ENCODE results near the gene BCKDHA. TPM values are rescaled to one million over a fixed set of nuclear protein-coding genes. Genes with fewer than 3 reads are reported as not detected.

Gene BCKDHA
- total RNA-seq, result 10 to 100 TPM; 17.8 to 46.4 (median 35.4) TPM

DNA sequence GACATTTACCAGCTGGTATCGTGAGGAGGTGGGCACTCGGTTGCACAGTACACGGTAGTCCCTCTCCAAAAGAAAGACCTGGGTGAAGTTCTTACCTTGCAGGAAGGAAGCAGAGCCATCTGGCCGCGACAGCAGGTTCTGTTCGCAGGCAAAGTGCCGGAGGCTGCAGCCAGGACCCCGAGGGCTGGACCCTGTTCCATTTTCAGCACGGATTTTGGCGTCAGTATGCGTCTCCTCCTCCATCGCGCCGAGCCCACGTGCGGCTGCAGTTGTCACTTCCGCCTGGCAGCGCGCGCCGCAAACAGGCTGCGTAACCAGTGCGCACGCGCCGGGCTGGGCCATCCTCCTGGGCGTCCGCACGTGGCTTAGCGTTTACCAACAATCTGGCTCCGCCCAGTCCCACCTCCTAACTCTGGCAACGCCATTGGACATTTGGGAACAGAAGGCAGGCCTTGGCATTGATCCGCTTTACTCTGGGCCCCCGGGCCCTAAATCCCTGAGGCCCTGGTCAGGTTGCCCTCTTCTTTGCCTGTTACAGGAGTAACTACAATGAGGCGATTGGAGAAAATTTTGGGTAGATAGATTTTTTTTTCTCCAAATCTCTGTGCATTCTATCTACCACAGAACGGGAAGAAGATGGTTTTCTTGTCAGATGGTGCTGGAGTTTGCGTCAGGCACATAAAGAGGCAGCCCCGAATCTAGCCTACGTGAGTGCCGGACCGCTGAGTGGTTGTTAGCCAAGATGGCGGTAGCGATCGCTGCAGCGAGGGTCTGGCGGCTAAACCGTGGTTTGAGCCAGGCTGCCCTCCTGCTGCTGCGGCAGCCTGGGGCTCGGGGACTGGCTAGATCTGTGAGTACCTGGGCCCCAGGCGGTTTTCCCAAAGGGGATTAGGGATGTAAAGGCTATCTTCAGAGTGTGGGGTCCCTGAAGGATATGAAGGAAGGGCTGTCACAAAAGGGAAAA lies at the start of gene BCKDHA, which contains the start of gene EXOSC5:
TSS of gene BCKDHA (plus strand) at position 733 of the 964 bp plus-strand sequence. CDS start at position 743, 10 bp downstream.
TSS of gene EXOSC5 (minus strand) at position 274 of the 964 bp plus-strand sequence. CDS start at position 243, 31 bp downstream.
- WGBS, 10 experiments, result 0 to 5% (median 0%) methylated on average over 1 to 34 of the region's 50 CpGs; no CpG with 5 or more reads in 1 of the 10 experiments
- in situ Hi-C loops (cut with MboI; ENCODE audit: low pct_unique_long_range_greater_than_20kb in 2 of 9, low sequenced_read_pairs in 9 of 9, unreplicated experiment in 9 of 9), result no loop called here
- H3K4me1 ChIP-seq (replicated peaks in 1 of 2), result peaks cover 11 to 13% of the 10 kb centered on the region in 2 donors
- peak within 1 kb of the TSS; percentile 99 to 100 for H3K27ac ChIP-seq
- peak within 1 kb of the TSS; percentile 66 to 99 (median 87) for H3K4me3 ChIP-seq
- ATAC-seq (replicated peaks in 6 of 8), result peak; percentile 92 to 99 (median 99)

DNA sequence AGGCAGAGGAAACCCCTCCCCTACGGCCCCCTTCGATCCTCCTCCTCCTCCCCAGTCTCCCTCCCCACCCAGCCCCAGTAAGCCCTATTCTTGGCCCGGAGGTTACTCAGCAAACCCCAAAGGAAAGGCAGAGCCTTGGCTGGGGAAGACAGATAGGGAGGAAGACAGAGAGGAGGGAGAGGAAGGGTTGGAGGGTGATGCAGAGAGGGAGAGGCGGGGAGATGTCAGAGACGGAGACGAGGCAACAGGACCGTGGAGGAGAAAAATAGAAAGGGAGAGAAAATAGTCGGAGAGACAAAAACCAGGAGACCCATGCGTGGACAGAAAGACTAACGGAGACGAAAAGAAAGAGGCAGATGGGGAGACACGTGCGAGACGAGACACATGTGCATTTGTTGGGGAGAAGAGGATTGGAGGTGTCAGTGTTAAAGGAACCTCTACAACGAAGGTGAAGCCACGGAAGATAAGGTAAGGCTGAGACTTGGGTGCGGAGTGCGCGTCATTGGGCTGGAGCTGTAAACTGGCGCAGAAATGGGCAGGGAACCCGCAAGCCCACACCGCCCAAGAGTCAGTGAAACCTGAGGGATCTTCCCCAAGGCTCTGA lies 46.8 kb upstream of the BCKDHA start:
- in situ Hi-C loops (cut with MboI; ENCODE audit: low pct_unique_long_range_greater_than_20kb in 2 of 9, low sequenced_read_pairs in 9 of 9, unreplicated experiment in 9 of 9), result no loop called here
- no peak for ATAC-seq (replicated peaks in 6 of 8)
- peak overlapping the region; percentile 18 to 43 (median 40) for H3K4me3 ChIP-seq
- H3K4me1 ChIP-seq (replicated peaks in 1 of 2), result peaks cover 13 to 14% of the 10 kb centered on the region in 2 donors
- 0 to 40% (median 10%) methylated on average over 2 to 14 of the region's 22 CpGs; no CpG with 5 or more reads in 1 of the 10 experiments for WGBS, 10 experiments
- H3K27ac ChIP-seq, result no peak overlapping the region

DNA sequence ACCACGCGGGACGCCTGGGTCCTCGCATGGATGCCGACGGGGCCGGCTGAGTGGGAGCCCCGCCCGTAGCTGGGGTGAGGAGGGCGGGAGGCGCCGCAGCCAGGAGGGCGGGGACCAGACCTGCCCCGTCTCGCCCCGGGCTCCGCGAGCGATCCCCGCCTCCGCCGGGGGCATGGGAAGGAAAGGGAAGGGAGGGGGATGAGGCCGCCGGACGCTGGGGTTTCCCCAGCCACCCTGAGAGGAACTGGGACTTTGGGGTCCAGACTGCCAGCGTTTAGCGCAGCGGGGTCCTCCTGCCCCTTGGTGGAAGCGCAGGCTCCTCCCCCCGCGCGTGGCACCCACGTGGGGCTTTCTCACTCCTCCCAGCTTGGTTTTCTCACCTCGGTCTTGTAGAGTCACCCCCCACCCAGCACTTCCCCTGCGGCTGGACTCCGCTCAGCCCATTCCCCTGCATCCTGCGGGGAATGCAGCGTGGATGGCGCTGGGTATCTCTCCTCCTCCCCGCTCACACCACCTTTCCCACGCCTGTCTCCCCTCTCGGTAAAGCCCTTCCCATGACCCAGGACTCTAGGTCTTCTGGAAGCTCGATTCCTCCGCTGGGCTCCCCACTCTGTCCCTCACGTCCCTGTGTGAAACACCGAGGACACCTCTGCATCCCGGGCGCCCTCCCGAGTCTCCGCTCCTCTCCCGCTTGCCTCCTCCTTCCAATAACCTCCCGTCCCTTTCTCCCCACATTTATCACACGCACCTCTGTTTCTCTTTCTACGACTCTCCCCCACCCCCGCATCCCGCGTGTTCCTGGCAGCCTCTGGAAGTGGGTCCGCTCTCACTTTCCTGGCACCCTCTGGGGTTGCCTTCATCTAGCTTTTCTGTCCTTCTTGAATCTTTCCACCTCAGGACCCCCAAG lies 46.0 kb upstream of the BCKDHA start:
- WGBS, 10 experiments, result 0 to 1% (median 0%) methylated on average over 1 to 15 of the region's 58 CpGs; no CpG with 5 or more reads in 6 of the 10 experiments
- Histone ChIP-seq H3K27ac (no peak overlapping the region), H3K4me3 (peak overlapping the region; percentile 18 to 43 (median 40)), H3K4me1 (replicated peaks in 1 of 2) (peaks cover 13 to 14% of the 10 kb centered on the region in 2 donors)
- ATAC-seq (replicated peaks in 6 of 8), result peak; percentile 23 to 53 (median 34)
- in situ Hi-C loops (cut with MboI; ENCODE audit: low pct_unique_long_range_greater_than_20kb in 2 of 9, low sequenced_read_pairs in 9 of 9, unreplicated experiment in 9 of 9), result no loop called here

DNA sequence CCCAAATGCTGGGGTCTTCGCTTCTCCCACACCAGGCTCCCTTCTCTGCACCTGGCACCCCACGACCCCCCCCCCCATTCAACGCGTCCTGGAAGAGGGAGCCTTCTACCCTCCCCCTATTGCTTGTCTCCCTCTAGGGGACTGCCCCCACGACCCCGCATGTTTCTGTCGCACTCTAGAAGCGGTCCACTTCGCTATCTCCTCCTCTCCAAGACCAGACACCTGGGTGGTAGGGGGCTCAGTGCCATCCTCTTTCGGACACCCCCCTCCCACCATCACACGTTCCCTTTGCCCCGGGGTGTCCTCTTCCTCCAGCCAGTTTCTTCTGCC lies 45.4 kb upstream of the BCKDHA start:
- in situ Hi-C loops (cut with MboI; ENCODE audit: low pct_unique_long_range_greater_than_20kb in 2 of 9, low sequenced_read_pairs in 9 of 9, unreplicated experiment in 9 of 9), result no loop called here
- H3K4me3 ChIP-seq, result peak overlapping the region; percentile 11 to 43 (median 40)
- no CpG with 5 or more reads among the region's 12 CpGs for WGBS, 10 experiments
- peak in 1 of 8 experiments; percentile 0 for ATAC-seq (replicated peaks in 6 of 8)
- peaks cover 13 to 14% of the 10 kb centered on the region in 2 donors for H3K4me1 ChIP-seq (replicated peaks in 1 of 2)
- H3K27ac ChIP-seq, result no peak overlapping the region

DNA sequence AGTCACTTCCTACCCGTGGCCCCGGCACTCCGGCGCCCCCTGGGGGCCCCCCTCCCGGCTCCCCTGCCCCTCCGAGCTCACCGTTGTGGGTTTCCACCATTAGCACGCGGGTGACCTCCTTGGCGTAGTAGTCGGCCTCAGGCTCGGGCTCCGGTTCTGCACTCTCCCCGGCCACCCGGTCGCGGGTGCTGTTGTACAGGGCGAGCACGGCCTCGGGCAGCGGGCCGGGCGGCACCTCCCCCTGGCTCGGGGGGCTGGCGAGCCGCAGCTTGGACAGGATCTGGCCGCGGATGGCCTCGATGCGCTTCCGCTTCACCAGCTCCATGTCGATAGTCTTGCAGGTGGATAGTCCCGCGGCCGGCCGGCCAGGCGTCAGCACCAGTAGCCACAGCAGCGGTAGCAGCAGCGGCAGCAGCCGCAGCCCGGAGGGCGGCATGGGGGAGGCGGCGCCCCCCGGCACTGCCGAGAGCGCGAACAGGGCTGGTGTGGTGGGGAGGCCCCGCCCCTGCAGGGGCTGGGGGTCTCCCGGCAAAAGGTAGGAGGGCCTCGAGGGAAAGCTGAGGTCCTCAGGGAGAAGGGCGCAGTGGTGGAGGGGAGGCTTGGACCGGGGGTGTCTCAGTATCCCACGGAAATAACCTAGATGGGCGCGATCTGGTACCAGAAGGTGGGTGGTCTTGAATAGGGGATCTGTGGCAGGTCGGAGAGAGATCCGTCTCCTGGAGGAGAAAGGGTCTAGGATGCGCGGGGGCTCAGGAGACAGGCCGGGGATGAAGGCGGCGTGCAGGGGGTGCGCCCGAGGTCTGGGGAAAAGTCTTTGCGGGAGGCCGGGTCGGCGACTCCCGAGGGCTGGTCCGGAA lies 44.8 kb upstream of the BCKDHA start:
- peak; percentile 5 to 37 (median 28) for ATAC-seq (replicated peaks in 6 of 8)
- Histone ChIP-seq H3K4me3 (peak overlapping the region; percentile 34 to 43 (median 40)), H3K4me1 (replicated peaks in 1 of 2) (peaks cover 13 to 14% of the 10 kb centered on the region in 2 donors), H3K27ac (no peak overlapping the region)
- in situ Hi-C loops (cut with MboI; ENCODE audit: low pct_unique_long_range_greater_than_20kb in 2 of 9, low sequenced_read_pairs in 9 of 9, unreplicated experiment in 9 of 9), result no loop called here
- 0% methylated on average over 5 of the region's 71 CpGs; no CpG with 5 or more reads in 9 of the 10 experiments for WGBS, 10 experiments

DNA sequence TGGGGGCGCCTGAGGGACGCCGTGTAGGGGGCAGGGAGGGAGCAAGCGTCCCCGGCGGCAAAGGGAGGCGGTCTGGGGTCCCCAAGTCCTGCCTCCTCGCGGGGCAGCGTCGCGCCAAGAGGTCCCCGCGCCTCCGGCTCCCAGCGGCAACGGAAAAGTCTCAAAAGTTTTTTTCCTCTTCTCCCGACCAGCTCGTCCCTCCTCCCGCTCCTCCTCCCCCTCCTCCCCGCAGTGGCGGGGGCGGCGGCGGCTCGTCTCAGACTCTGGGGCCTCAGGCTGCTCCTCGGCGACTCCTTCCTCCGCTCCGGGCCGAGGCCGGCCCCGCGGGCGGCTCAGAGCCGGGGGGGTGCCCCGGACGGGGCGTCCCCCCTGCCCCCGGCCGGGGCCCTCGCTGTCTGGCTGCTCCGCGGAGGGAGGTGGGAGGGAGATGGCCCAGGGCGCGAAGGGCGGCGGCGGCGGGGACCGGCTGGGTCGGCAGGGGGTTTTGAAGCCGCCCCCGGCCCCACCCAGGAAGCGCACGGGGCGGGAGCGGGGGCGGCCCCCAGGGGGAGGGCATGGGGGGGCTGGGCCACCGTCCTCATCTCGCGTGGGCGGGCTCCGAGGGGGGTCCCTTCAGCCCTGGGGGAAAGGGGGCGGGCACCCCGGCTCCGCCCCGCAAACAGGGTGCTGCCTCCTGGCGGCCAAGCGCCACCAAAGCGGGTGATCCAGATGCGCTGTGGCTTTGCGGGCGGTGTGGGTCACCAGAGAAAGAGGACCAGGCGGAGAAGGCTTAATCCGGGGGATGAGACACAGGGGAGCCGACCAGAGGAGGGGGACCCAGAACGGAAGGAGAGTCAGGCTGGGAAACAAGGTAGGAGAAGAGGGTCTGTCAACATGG lies 43.9 kb upstream of the BCKDHA start, which contains the start of gene TGFB1:
TSS of gene TGFB1 (minus strand) at position 457 of the 877 bp plus-strand sequence. CDS start 878 bp downstream, outside the sequence.
- 0% methylated on average over 1 to 9 of the region's 78 CpGs; no CpG with 5 or more reads in 8 of the 10 experiments for WGBS, 10 experiments
- peak; percentile 41 to 75 (median 68) for ATAC-seq (replicated peaks in 6 of 8)
- Histone ChIP-seq H3K4me1 (replicated peaks in 1 of 2) (peaks cover 13 to 14% of the 10 kb centered on the region in 2 donors), H3K4me3 (peak within 1 kb of the TSS; percentile 34 to 43 (median 40)), H3K27ac (no peak within 1 kb of the TSS)
- in situ Hi-C loops (cut with MboI; ENCODE audit: low pct_unique_long_range_greater_than_20kb in 2 of 9, low sequenced_read_pairs in 9 of 9, unreplicated experiment in 9 of 9), result no loop called here

DNA sequence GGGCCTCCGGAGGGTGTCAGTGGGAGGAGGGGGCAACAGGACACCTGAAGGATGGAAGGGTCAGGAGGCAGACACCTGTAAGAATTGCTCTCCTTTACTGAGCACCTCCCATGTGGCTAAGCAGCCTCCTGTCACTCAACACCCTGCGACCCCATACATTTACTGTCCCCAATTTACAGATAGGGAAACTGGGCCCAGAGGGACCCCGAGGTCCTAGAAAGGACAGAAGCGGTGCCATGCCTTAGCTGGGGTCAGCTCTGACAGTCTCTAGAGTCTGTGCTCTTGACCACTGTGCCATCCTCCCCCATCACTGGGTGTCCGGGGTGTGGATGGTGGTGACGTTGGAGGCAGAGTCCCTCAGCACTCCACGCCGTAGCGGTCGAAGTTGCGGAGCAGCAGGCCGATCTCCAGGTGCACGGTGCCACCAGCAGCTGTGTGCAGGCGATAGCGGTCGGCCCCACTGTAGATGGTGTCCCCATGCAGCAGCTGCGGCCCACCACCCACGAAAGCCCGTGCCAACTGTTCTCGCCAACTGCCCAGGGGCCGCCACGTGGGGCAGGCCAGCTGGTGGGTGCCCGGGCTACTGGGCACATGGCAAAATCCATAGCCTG lies 43.2 kb upstream of the BCKDHA start:
- Histone ChIP-seq H3K4me3 (peak overlapping the region; percentile 34 to 43 (median 40)), H3K27ac (no peak overlapping the region), H3K4me1 (replicated peaks in 1 of 2) (peaks cover 13 to 14% of the 10 kb centered on the region in 2 donors)
- in situ Hi-C loops (cut with MboI; ENCODE audit: low pct_unique_long_range_greater_than_20kb in 2 of 9, low sequenced_read_pairs in 9 of 9, unreplicated experiment in 9 of 9), result no loop called here
- WGBS, 10 experiments, result 0 to 92% (median 90%) methylated on average over 1 to 2 of the region's 23 CpGs; no CpG with 5 or more reads in 7 of the 10 experiments
- ATAC-seq (replicated peaks in 6 of 8), result no peak

DNA sequence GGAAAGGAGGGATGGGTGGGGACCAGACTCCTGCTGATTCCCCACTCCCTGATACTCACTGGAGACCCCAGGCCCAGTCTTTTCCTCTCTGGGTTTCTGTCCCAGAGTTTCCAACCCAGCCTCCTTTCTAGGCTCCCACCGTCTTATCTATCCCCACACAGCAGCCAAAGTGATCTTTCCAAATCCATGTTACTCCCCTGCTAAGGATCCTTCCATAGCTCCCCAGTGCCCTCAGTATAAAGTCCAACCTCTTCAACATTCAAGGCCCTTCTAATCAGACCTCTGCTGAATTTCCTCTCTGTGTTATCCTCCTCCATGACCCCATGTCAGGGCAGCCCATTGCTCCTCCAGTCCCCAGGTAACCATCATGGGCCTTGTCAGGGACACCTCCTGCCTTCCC lies 42.6 kb upstream of the BCKDHA start:
- Histone ChIP-seq H3K4me1 (replicated peaks in 1 of 2) (peaks cover 13 to 14% of the 10 kb centered on the region in 2 donors), H3K4me3 (no peak overlapping the region), H3K27ac (no peak overlapping the region)
- in situ Hi-C loops (cut with MboI; ENCODE audit: low pct_unique_long_range_greater_than_20kb in 2 of 9, low sequenced_read_pairs in 9 of 9, unreplicated experiment in 9 of 9), result no loop called here
- WGBS, 10 experiments, result 88 to 100% (median 100%) methylated on average over 1 of the region's 1 CpG; no CpG with 5 or more reads in 6 of the 10 experiments
- no peak for ATAC-seq (replicated peaks in 6 of 8)

DNA sequence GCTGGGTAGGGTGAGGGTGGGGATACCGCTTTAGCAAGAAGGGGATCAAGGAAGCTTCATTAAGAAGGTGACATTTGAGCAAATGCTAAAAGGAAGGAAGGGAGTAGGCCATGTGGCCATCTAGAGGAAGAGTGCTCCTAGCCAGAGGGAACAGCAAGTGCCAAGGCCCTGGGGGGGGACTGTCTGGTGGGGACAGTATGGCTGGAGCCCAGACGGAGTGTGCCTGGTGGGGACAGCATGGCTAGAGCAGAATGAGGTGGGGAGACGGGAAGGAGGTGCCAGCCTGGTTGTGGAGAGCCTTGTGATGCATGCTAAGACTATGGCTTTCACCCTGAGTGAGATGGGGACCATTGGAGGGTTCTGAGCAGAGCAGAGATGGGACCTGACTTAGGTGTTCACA lies 41.8 kb upstream of the BCKDHA start:
- no peak overlapping the region for H3K4me3 ChIP-seq
- no peak overlapping the region for H3K27ac ChIP-seq
- 100% methylated on average over 1 of the region's 3 CpGs; no CpG with 5 or more reads in 8 of the 10 experiments for WGBS, 10 experiments
- peaks cover 13 to 14% of the 10 kb centered on the region in 2 donors for H3K4me1 ChIP-seq (replicated peaks in 1 of 2)
- no peak for ATAC-seq (replicated peaks in 6 of 8)
- in situ Hi-C loops (cut with MboI; ENCODE audit: low pct_unique_long_range_greater_than_20kb in 2 of 9, low sequenced_read_pairs in 9 of 9, unreplicated experiment in 9 of 9), result no loop called here

DNA sequence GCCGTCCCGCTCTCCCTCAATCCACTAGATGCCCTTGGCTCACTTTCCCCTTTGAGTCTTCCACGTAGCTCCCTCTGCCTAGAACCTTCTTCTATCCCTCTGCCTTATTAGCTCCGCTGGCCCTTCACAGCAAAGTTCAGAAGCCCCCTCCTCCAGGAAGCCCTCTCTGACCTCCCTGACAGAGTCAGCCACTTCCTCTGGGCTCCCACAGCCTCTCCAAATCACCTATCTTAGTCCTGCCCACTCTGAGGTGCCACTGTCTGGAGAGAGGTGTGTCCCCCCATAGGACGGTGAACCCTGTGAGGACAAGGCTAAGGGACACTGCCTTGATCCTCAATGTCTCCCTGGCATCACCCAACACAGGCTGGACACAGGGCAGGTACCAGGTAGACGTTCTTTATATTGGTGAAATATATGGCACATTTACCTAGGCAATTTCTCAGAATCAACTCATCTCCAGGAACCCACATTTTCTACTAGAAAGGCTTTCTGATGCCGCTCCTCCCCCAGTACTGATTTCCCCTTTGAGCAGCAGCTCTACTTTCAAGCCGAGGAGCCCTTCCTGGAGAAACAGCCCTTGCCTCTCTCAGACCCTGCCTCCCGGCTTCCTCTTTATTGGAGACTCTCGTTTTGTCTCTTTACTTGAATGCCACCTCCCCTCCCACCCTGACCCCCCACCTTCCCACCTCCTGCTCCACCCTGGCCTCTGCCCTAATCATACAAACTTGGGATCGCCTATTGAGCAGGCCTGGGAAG lies 40.5 kb upstream of the BCKDHA start:
- H3K27ac ChIP-seq, result no peak overlapping the region
- ATAC-seq (replicated peaks in 6 of 8), result no peak
- H3K4me1 ChIP-seq (replicated peaks in 1 of 2), result peaks cover 6 to 7% of the 10 kb centered on the region in 2 donors
- WGBS, 10 experiments, result 75 to 100% (median 87%) methylated on average over 1 to 6 of the region's 11 CpGs; no CpG with 5 or more reads in 4 of the 10 experiments
- no peak overlapping the region for H3K4me3 ChIP-seq
- in situ Hi-C loops (cut with MboI; ENCODE audit: low pct_unique_long_range_greater_than_20kb in 2 of 9, low sequenced_read_pairs in 9 of 9, unreplicated experiment in 9 of 9), result no loop called here
